Stimulated activated naive B cell treated with anti-CD40 and anti-IgM and Interleukin-4, amounts not matched to agents 10 μg/mL and 1 μg/mL and 100 μg/mL, for 72 hours (primary cell): ENCODE data around the gene ANAPC15.
A peak's percentile ranks its signal among the peaks of the same experiment; 100 is the strongest.
"Not testable (repeated sequence)": the region's sequence is repeated elsewhere in the genome, so short reads cannot be mapped to it uniquely, and the experiment has no call there.

Experiments used
- ATAC-seq, 2 donors: fragments of 150-1000 bp; cut with Tn5 transposase; replicated peaks; 2 replicates each; pipeline ENCODE4 v1.10.0; 2021; ENCODE audit warnings: moderate library complexity in 1 of 2
- DNase-seq: peaks from one replicate; pipeline ENCODE4 v3.0.0; 2021
- H3K27ac Mint-ChIP-seq: one replicate; pipeline ENCODE4 v1.8.0; 2022; ENCODE audit warnings: mild to moderate bottlenecking, mixed read lengths
- H3K27me3 Mint-ChIP-seq, 2 donors: one replicate each; pipeline ENCODE4 v1.8.0; 2022; ENCODE audit warnings: mixed read lengths in 2 of 2
- H3K36me3 Mint-ChIP-seq, 2 donors: one replicate each; pipeline ENCODE4 v1.8.0; 2022; ENCODE audit warnings: mixed read lengths in 2 of 2, mild to moderate bottlenecking in 1 of 2
- H3K4me1 Mint-ChIP-seq, 2 donors: one replicate each; pipeline ENCODE4 v1.8.0; 2022; ENCODE audit warnings: mixed read lengths in 2 of 2, mild to moderate bottlenecking in 1 of 2
- H3K4me3 Mint-ChIP-seq, 2 donors: one replicate each; pipeline ENCODE4 v1.8.0; 2022; ENCODE audit warnings: mild to moderate bottlenecking in 2 of 2, mixed read lengths in 2 of 2, moderate library complexity in 1 of 2
- H3K9me3 Mint-ChIP-seq, 2 donors: one replicate each; pipeline ENCODE4 v1.8.0; 2022; ENCODE audit warnings: mixed read lengths in 2 of 2, mild to moderate bottlenecking in 1 of 2

Gene ANAPC15

DNA sequence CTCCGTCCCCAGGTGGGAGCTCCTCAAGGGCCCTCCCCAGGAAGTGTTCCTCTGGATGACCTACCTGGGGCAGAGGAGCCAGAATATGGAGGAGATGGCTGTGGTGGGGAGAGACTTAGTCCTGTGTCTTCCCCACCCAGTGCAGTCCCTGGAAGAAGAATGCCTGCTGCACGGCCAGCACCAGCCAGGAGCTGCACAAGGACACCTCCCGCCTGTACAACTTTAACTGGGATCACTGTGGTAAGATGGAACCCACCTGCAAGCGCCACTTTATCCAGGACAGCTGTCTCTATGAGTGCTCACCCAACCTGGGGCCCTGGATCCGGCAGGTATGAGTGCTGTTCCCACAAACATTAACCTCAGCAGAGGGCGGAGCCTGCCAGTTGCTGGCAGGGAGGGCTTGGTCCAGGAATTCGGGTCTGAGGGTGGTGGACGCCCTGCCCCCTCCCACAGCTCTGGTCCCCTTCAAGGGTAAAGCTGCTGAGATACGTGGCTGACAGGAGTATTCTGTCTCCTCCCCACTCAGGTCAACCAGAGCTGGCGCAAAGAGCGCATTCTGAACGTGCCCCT is 26.4 kb upstream of the ANAPC15 start:
- Mint-ChIP-seq H3K36me3 (no peaks in the 10 kb centered on the region), H3K4me3 (no peak overlapping the region), H3K4me1 (peaks cover 3 to 12% of the 10 kb centered on the region in 2 donors), H3K9me3 (no peaks in the 10 kb centered on the region), H3K27ac (no peak overlapping the region), H3K27me3 (peaks cover 22 to 28% of the 10 kb centered on the region in 2 donors)
- DNase-seq, result no peak
- ATAC-seq, result no peak

DNA sequence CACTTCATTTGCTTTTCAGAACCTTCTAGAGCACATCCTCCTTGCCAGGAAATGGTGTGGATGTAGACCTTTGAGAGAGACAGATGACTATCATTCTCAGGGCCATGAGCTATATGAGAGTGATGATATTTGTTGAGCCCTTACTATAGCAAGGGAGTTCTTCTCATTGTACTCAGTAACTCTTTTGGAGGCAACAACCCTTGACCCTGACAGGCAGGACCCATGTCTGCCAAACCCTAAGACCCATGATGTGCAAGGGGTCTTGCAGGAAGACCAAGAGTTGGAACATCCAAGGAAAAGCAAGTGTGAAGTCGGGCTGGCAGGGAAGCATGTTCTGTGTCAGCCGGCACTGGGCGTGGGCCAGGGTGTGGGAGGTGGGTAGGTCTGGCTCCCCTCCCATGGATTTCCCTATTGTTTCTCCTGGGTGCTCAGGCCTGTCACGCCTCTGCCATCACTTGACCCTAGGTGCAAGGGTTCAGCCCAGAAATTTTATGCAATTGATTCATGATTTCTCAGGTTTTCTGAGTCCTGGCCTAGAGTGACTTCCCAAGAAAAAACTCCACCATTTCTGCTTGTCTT is 24.3 kb upstream of the ANAPC15 start:
- H3K4me3 Mint-ChIP-seq, result no peak overlapping the region
- H3K4me1 Mint-ChIP-seq, result peaks cover 5 to 15% of the 10 kb centered on the region in 2 donors
- peaks cover 21 to 34% of the 10 kb centered on the region in 2 donors for H3K27me3 Mint-ChIP-seq
- H3K36me3 Mint-ChIP-seq, result no peaks in the 10 kb centered on the region
- H3K9me3 Mint-ChIP-seq, result no peaks in the 10 kb centered on the region
- ATAC-seq (peak; percentile 53 to 67), DNase-seq (no peak)
- H3K27ac Mint-ChIP-seq, result no peak overlapping the region

DNA sequence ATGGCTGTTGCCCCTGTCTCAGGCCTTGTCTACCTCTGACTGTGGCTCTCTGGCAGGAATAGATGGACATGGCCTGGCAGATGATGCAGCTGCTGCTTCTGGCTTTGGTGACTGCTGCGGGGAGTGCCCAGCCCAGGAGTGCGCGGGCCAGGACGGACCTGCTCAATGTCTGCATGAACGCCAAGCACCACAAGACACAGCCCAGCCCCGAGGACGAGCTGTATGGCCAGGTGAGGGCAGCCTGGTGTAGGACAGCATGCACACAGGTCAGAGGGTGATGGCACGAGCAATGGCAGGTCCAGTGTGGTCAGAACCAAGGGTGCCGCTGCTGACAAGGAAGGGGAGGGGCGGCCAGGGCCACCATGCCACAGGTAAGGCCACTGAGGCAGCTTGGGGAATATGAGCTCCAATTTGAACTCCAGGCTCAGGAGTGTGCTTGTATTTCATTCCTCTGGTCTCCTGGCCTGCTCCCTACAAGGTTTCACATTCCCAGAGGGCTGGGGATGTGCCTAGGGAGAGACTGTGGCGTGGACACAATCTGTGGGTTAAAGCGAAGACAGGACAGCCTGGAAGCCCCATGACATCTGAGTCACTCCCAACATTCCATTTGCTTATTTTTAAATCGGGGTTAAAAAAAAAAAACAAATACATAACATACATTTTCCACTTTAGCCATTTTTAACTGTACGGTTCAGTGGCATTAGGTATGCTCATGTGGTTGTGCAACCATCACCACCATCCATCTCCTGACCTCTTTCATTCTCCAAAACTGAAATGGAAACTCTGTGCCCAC is 23.6 kb upstream of the ANAPC15 start:
- DNase-seq (no peak), ATAC-seq (no peak)
- Mint-ChIP-seq H3K9me3 (no peaks in the 10 kb centered on the region), H3K4me3 (no peak overlapping the region), H3K36me3 (no peaks in the 10 kb centered on the region), H3K27ac (no peak overlapping the region), H3K4me1 (peaks cover 5 to 15% of the 10 kb centered on the region in 2 donors), H3K27me3 (peaks cover 16 to 27% of the 10 kb centered on the region in 2 donors)

DNA sequence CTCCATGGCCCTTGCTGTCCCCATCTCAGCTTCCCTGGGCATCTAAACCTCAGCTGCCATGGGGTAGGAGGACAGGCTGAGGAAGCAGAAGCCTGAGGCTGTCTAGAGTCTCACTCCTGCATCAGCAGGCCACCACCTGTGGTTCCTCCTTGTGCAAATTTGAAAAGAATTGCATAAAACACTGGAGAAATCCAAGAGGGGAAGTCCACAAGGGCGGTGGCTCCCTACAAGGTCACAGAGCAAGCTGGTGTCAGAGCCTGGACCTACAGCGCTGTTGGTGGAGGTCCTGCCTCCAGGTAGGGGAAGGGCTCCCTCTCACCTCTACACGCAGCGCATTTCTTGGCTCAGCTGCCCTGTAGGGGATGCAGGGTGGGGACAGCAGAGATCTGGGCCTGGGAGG is 23.0 kb upstream of the ANAPC15 start, which contains the start of gene FOLR3:
FOLR3 (plus strand) TSS at position 253 of the 400 bp plus-strand sequence. CDS start 228 bp downstream, outside the sequence.
- H3K9me3 Mint-ChIP-seq, ATAC-seq, DNase-seq, H3K4me3 Mint-ChIP-seq, H3K36me3 Mint-ChIP-seq: not testable (repeated sequence)
- Mint-ChIP-seq H3K27me3 (peaks cover 12 to 22% of the 10 kb centered on the region in 2 donors), H3K27ac (peak within 1 kb of the TSS; percentile 44), H3K4me1 (peaks cover 5 to 15% of the 10 kb centered on the region in 2 donors)

DNA sequence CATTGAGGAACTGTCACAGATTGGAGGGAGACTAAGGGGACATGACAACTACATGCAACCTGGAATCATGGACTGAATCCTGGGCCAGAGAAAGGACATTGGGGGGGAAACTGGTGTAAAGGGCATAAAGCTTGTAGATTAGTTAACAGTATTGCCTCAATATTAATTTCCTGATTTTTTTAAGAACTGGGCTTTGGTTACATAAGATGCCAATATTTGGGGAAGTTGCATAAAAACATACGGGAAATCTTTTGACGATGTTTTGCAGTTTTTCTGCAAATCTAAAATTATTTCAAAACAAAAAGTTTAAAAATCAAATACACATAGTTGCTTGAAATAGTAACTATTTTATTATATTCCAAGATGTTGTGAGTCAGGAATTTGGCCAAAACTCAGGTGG is 20.2 kb upstream of the ANAPC15 start:
- peaks cover 5 to 15% of the 10 kb centered on the region in 2 donors for H3K4me1 Mint-ChIP-seq
- H3K27ac Mint-ChIP-seq, result no peak overlapping the region

DNA sequence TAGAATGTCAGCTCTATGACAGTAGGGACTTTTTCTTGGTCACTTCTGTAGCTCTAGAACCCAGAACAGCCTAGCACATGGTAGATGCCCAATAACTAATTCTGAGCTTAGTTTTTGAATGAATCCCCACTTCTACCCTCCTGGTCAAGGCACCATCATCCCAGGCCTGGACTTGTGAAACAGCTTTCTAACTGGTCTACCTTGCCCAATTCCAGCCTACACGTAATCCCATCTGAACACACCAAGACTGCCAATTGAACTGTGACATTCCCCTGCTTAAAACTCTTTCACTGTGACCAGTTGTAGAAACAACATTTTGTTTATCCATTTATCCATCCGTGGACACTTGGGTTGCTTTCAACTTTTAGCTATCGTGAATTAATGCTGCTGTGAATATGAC is 16.9 kb upstream of the ANAPC15 start:
- peaks cover 8 to 11% of the 10 kb centered on the region in 2 donors for H3K36me3 Mint-ChIP-seq
- H3K9me3 Mint-ChIP-seq, result peaks cover 14 to 18% of the 10 kb centered on the region in 2 donors
- H3K27ac Mint-ChIP-seq, result no peak overlapping the region
- no peak for ATAC-seq
- DNase-seq, result no peak
- H3K4me1 Mint-ChIP-seq, result peaks cover 2 to 5% of the 10 kb centered on the region in 2 donors
- H3K4me3 Mint-ChIP-seq, result no peak overlapping the region
- peaks cover 23 to 26% of the 10 kb centered on the region in 2 donors for H3K27me3 Mint-ChIP-seq

More for the DNA sequence above, 20.2 kb upstream of the ANAPC15 start:
- peaks cover 23 to 31% of the 10 kb centered on the region in 2 donors for H3K27me3 Mint-ChIP-seq
- ATAC-seq (no peak), DNase-seq (no peak)
- peaks cover 10 to 14% of the 10 kb centered on the region in 2 donors for H3K9me3 Mint-ChIP-seq
- H3K36me3 Mint-ChIP-seq, result peaks cover 8 to 11% of the 10 kb centered on the region in 2 donors
- no peak overlapping the region for H3K4me3 Mint-ChIP-seq

DNA sequence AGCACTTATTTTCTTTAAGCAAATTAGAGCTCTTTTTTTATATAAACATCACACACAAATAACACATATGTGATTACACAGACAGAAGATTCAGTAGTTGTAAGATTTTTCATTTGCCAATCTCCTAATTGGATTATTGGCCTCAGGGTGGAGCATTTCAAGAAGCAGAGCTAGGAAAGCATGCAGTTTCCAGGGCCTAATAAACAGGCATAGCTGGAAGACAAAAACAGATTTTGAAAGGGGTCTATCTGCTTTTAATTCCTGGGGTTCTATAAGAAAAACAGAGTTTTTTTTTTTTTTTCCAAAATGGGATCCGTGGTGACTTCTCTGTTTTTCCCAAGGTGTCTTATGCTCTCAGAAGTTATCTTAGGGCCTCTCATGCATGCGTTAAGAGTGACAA is 15.4 kb upstream of the ANAPC15 start:
- peaks cover 16 to 18% of the 10 kb centered on the region in 2 donors for H3K9me3 Mint-ChIP-seq
- no peak for DNase-seq
- no peaks in the 10 kb centered on the region for H3K4me1 Mint-ChIP-seq
- ATAC-seq, result no peak
- H3K4me3 Mint-ChIP-seq, result no peak overlapping the region
- no peak overlapping the region for H3K27ac Mint-ChIP-seq
- H3K36me3 Mint-ChIP-seq, result peaks cover 8 to 14% of the 10 kb centered on the region in 2 donors
- H3K27me3 Mint-ChIP-seq, result peaks cover 21 to 30% of the 10 kb centered on the region in 2 donors

DNA sequence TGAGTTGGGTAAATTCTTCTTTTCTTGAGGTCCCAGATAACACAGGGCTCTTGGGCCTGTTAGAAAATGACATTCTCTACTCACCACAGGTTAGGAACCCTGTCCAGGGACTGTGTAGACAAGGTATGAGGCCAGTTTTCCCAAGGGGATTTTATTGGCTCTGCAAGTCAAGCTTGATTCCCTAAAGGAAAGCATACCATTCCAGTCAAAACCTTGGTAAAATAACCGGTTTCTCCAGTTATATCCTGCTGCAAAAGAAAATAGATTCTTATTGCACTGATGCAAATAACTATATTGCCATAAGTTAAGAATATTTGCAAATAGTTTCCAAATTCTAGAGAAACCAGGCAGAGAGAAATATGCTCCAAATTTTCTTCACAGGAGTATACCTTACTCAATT is 13.5 kb upstream of the ANAPC15 start:
- ATAC-seq (no peak), DNase-seq (no peak)
- H3K4me3 Mint-ChIP-seq, result no peak overlapping the region
- H3K4me1 Mint-ChIP-seq, result no peaks in the 10 kb centered on the region
- H3K36me3 Mint-ChIP-seq, result peaks cover 8 to 14% of the 10 kb centered on the region in 2 donors
- H3K27ac Mint-ChIP-seq, result no peak overlapping the region
- peaks cover 25 to 30% of the 10 kb centered on the region in 2 donors for H3K27me3 Mint-ChIP-seq
- peaks cover 16 to 18% of the 10 kb centered on the region in 2 donors for H3K9me3 Mint-ChIP-seq

DNA sequence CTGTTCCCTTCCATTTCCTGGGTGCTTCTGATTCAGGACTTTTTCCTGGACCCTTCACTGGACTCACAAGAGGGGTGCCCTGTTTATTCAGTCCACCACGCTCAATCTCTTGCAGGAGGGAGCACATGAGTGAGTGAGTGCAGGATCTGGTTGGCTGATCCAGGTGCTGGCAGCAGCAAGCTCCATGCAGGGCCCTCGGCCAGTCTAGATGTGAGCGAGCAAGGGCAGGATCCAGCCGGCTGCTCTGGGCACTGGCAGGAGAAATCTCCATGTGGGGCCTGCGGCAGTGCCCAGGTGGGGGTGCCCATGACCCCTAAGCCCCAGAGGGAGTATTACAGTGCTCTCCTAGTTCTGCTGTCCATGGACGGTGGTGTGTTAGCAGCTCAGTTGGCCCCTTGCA is 11.6 kb upstream of the ANAPC15 start:
- Mint-ChIP-seq H3K27me3 (peaks cover 24 to 27% of the 10 kb centered on the region in 2 donors), H3K4me1 (no peaks in the 10 kb centered on the region), H3K4me3 (no peak overlapping the region), H3K36me3 (peaks cover 5 to 10% of the 10 kb centered on the region in 2 donors), H3K9me3 (peaks cover 12 to 13% of the 10 kb centered on the region in 2 donors), H3K27ac (no peak overlapping the region)
- no peak for DNase-seq
- ATAC-seq, result no peak

DNA sequence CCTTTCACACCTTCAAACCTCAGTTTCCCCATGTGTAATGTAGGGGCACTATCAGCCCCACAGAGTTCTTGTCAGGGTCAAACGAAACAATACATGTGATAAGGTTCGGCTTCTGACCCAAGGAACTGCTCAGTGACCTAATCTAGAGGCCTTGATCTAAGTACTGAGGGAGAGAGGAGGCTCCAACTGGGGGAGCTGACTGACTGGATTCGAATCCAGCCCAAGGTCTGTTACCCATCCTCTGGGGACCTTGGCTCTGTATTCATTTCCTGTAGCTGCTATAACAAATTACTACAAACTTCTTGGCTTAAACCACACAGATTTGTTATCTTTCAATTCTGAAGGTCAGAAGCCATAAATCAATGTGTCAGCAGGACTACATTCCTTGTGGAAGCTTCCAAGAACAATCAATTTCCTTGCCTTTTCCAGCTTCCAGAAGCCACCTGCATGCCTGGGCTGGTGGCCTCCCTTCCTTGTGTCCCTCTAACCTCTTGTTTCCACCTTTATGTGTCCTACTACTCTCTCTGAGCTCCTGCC is 10.7 kb upstream of the ANAPC15 start:
- H3K4me3 Mint-ChIP-seq, result no peak overlapping the region
- peaks cover 16 to 28% of the 10 kb centered on the region in 2 donors for H3K27me3 Mint-ChIP-seq
- peaks cover 0 to 3% of the 10 kb centered on the region in 2 donors for H3K36me3 Mint-ChIP-seq
- peaks cover 4 to 7% of the 10 kb centered on the region in 2 donors for H3K9me3 Mint-ChIP-seq
- DNase-seq (no peak), ATAC-seq (no peak)
- no peak overlapping the region for H3K27ac Mint-ChIP-seq
- H3K4me1 Mint-ChIP-seq, result no peaks in the 10 kb centered on the region

DNA sequence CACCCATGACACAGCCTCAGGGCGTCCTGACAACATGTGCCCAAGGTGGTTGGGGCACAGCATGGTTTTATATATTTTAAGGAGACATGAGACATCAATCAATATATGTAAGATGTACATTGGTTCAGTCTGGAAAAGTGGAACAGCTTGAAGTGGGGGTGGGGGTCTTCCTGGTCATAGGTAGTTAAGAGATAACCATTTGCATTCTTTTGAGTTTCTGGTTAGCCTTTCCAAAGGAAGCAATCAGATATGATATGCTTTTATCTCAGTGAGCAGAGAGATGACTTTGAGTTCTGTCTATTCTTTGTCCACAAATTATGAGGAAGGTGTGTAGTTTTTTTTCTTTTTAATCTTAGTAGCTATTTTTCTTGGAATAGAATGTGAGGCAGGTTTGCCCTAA is 10.1 kb upstream of the ANAPC15 start:
- peaks cover 16 to 29% of the 10 kb centered on the region in 2 donors for H3K27me3 Mint-ChIP-seq
- ATAC-seq, result no peak
- peaks cover 4 to 5% of the 10 kb centered on the region in 2 donors for H3K9me3 Mint-ChIP-seq
- no peak overlapping the region for H3K4me3 Mint-ChIP-seq
- no peaks in the 10 kb centered on the region for H3K4me1 Mint-ChIP-seq
- DNase-seq, result no peak
- H3K36me3 Mint-ChIP-seq, result peaks cover 0 to 3% of the 10 kb centered on the region in 2 donors
- H3K27ac Mint-ChIP-seq, result no peak overlapping the region

DNA sequence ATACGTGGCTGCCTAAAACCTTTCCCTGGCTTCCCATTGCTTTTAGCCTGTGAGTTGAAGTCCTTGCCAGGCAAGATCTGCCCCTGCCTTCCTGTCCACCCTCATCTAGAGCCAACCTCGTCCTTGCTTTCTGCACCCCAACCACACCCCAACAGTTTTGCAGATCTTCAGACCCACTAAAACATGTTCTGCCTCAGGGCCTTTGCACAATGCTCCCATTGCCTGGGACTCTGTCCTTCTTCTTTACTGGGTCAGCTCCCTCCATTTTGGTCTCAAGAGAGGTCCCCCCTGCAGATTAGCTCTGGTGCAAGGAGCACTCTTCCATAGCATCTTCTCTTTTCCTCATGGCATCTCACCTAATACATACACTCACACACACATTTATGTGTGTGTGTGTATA is 8.4 kb upstream of the ANAPC15 start:
- ATAC-seq (no peak), DNase-seq (no peak)
- Mint-ChIP-seq H3K36me3 (peaks cover 0 to 3% of the 10 kb centered on the region in 2 donors), H3K9me3 (peaks cover 0 to 4% of the 10 kb centered on the region in 2 donors), H3K27ac (no peak overlapping the region), H3K27me3 (peaks cover 26 to 37% of the 10 kb centered on the region in 2 donors), H3K4me1 (no peaks in the 10 kb centered on the region), H3K4me3 (no peak overlapping the region)

DNA sequence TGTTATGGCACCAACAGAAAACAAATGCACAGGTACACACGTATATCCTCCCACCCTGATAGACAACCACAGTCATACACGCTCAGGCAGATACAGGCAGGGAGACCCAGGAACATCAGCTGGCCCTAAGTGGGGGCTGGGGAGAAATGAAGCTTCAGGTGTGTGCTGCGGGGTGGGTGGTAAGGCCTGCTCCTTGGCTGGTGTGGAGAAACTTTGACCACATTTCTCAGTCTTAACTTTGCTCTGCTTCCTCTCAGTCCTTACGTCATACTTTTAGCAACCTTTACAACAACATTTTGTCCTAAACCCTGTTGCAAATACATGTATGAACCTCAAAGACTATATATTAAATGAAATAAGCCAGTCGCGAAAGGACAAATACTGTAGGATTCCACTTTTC is 6.7 kb upstream of the ANAPC15 start:
- Mint-ChIP-seq H3K9me3 (no peaks in the 10 kb centered on the region), H3K4me3 (no peak overlapping the region), H3K27me3 (peaks cover 25 to 31% of the 10 kb centered on the region in 2 donors), H3K27ac (no peak overlapping the region), H3K36me3 (peaks cover 0 to under 1% of the 10 kb centered on the region in 2 donors), H3K4me1 (no peaks in the 10 kb centered on the region)
- no peak for DNase-seq
- no peak for ATAC-seq

DNA sequence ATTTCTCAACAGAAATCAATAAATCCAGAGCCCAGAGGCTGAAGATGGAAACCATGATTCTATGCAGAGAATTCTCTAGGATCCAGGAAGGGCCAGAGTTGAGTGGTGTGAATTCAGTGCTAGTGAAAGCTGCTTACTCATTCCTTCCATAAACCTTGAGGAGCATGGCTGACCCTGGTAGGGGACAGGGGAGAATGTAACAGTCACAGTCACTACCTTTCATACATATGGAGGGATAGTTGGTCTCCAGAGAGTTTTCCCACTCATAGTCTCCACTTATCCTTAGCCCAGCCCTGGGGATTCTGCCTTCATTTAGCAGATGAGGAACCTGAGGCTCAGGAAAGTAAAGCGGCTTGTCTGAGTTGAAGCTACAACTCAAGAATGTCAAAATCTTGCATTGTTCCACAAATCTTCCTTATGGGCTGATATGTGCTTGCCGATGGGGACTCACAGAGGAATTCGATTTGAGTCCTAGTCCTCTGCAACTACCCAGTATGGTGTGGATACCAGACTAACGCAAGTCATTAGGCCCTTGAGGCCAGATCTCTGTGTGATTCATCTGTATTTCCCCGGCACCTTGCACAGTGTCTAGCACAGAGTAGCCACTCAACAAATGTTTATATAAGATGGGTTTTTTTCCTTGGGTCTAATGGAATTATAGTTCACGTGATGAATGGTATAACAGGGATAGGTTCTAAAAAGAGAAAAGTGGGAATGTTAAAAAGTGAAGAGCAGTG is 3.7 kb upstream of the ANAPC15 start:
- no peak for ATAC-seq
- Mint-ChIP-seq H3K9me3 (no peaks in the 10 kb centered on the region), H3K4me3 (no peak overlapping the region), H3K4me1 (peaks cover 10 to 14% of the 10 kb centered on the region in 2 donors), H3K27ac (no peak overlapping the region), H3K36me3 (peaks cover 0 to 2% of the 10 kb centered on the region in 2 donors), H3K27me3 (peaks cover 21 to 24% of the 10 kb centered on the region in 2 donors)
- no peak for DNase-seq
